Activated CD8-positive, alpha-beta memory T cell treated with anti-CD3 and anti-CD28 coated beads for 1 hour (primary cell): ENCODE data around the gene E2F1.

Source experiments
- DNase-seq, 2 donors: peaks; one replicate each; pipeline ENCODE4 v3.0.0-alpha.2; 2020; ENCODE audit warnings: low read depth in 1 of 2; ENCODE audit errors: extremely low read depth in 1 of 2

The E2F1 gene

DNA sequence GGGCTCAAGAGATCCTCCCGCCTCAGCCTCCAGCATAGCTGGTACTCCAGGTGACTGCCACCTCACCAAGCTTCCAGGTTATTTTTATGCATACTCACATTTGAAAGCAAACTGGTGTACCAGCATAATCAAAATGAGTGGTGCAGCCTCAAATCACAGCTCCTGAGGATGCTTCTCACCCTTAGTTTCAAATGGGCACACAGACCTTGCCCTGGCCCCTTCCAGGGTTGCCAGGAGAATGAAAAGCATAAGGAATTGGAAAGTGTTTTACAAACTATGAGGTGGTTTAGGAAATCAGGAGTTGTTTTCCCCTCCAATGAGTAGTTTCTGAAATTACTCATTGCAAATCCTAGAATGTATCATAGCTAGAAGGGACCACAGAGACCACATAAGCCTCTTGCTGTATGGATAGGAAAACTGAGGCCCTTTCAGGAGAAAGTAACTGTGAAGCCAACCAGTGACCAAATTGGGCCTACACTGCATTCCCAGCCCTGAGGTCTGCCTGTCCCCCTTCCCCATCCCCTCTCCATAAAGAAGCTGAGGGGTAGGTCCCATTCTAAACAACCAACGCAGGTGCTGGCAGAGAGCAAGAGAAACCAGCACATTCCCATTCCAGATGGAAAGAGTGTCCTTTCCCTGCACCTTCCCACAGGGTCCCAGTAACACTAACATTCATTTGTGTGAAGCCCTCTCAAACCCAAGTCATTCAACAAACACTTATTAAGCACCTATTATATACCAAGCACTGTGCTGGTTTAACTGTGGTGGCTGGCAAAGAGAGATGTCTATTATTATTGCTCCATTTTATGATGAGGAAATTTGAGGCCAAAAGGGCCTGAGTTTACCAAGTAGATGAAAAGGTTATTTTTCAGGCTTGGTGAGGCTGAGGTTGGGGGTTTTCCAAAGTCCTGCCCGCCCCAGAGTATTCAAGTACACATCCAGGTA lies 2.1 kb upstream of the E2F1 start:
- no peak for DNase-seq

DNA sequence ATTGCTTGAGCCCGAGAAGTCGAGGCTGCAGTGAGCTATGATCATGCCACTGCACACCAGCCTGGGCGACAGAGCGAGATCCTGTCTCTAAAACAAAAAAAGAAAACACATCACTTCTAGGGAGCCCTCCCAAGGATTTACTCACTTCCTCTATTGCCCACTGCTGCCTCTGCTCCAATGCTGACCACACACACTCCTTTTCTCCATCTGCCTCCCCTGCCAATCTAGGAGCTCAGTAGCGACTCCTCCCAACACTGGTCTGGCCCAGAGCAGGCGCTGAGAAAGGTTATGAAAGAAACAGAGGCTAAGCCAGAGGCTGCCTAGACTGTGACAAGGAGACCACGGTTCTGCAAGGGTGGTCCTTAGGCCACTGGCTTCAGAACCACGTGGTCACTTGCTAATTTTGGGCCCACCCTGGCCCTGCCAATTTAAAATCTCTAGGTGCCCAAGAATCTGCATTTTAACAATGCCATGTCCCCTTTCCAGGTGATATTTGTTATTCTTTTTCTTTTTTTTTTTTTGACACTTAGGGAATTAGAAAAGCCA lies 1.3 kb upstream of the E2F1 start:
- no peak for DNase-seq

DNA sequence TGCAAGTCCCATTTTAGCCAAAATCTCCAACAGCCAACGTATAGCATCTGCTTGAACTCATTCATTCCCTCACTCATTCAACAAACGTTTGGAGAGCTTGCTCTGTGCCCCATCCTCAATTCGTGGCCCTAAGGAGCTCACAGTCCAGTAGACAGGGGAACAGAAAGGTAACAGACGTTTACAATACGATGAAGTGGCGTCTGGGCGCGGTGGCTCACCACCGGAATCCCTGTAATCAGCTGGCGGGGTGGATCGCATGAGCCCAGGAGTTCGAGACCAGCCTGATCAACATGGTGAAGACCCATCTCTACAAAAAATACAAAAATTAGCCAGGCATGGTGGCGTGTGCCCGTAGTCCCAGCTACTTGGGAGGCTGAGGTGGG lies 790 bp upstream of the E2F1 start:
- DNase-seq, result no peak

DNA sequence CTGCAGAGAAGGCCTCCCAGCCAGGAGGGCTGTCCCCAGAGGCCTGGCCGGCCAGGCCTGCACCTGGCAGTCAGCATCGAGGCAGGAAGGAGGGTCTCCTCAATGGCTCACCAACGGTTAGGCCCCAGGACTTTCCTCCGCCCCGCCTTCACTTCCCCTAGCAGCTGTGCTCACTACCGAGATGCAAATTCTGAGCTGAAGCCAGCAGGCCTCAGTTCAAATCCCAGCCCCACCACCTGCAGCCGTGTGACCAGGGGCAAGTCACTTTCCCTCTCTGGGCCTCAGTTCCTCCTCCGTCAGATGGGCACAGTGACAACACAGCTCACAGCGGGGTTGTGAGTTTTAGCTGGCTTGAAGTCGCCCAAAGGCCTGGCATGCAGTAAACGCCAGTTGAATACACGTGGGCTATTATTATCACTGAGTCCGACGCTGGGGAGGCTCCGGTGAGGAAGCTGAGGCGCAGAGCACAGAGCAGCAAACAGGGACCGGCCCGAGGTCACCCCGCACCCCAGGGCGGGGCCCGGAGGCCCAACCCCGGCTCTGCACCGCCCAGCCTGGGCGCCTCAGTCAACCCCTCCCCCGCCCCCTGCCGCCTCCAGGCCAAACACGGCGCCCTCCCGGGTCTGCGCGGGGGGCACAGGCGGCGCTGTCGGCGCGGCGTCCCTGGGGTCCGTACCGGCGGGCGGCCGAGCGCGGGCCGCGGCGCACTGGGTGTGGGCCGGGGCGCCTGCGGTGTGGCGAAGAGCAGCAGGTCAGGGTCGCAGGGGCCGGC lies 671 bp downstream of the E2F1 start:
- DNase-seq, result no peak

DNA sequence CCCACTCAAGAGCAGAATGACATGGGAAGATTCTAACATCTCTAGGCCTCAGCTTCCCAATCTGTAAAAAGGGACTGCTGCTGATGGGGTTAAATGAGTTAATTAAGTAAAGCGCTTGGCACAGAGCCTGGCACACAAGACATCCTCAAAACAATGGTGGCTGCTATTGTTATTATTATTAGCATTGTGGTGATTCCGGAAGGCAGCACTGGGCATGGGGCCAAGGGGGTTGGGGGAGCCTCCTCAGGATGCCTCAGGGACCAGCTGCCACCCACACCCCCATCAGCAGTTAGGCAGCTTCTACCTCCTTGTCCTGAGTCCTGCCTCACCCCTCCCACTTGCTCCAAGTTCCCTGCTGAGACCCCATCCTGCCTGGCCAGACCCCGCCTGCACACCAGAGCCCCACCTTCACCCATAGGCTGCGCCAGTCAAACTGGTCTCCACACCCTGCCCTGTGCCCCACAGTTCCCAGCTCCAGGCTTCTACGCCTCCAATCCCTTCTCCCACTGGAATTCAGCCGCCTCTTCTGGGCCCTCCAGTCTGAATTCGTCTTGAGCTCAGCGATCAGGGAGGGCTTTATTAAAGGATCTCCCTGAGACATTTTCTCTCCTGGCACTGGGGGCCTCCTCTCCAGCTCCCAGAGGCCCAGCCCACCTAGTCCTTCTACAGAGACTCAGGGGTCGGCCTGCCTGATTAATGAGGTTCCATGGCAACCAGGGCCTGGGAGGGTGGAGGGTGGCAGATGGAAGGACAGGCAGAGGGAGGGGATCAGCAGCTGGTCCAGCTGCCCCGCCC lies 1.5 kb downstream of the E2F1 start:
- no peak for DNase-seq

DNA sequence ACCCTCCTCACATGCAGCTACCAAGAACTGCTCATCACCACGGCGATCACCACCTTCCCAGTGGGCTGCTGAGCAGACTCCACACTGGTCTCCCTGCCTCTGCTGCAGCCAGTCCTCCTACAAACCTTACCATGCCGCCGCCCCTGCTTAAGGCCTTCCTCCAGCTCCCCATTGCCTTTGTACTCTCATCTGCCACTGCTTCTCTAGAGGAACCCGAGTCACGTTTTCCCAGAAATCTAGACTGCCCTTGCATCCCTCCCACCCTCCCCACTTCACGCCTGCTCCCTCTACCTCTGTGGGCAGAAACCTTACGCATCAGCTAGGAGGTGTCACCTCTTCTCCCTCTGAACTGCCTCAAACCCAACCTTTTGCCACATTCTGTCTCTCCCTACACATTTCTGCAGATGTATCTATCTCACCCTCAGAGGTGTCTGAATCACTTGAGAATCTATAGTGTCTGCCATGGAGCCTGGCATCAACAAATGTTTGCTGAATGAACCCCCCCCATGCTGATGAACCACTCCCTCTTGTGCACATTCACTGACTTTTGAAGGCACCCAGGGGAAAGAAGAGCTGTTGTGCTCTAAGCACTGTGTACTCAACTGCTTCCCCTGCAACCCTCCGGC lies 4.3 kb downstream of the E2F1 start:
- DNase-seq, result no peak

DNA sequence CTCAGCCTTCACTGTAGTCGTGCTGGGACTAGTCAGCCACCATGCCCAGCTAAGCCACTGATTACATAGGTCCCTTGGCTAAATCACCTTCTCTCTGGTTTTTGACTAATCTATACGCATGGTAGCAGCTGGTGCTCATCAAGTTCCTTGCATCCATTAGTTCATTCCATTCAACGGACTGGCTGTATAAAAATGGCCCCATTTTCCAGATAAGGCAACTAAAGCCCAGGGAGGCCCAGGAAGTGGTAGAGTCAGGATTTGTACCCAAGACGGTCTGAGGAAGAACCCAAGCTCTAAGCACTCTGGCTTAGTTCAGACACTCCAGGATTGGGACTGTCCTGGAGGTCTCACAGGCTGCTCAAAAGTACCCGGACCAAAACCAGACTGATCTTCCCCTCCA lies 4.9 kb downstream of the E2F1 start:
- no peak for DNase-seq

DNA sequence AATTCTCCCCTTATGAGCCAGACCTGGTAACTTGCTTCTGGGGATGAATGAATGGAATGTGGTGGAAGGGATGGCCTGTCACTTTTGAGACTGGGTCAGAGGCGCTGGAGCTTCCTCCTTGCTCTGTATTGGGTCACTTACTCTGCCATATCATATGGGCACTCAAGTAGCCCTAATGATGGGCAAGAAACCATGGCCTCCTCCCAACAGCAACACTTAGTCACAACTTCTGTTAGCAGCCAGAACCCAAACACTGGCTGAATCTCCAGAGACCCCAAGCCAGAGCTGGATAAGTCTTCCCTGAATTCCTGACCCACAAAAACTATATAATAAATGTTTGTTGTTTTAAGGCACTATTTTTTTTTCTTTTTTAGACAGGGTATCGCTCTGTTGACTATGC lies 5.5 kb downstream of the E2F1 start:
- no peak for DNase-seq

DNA sequence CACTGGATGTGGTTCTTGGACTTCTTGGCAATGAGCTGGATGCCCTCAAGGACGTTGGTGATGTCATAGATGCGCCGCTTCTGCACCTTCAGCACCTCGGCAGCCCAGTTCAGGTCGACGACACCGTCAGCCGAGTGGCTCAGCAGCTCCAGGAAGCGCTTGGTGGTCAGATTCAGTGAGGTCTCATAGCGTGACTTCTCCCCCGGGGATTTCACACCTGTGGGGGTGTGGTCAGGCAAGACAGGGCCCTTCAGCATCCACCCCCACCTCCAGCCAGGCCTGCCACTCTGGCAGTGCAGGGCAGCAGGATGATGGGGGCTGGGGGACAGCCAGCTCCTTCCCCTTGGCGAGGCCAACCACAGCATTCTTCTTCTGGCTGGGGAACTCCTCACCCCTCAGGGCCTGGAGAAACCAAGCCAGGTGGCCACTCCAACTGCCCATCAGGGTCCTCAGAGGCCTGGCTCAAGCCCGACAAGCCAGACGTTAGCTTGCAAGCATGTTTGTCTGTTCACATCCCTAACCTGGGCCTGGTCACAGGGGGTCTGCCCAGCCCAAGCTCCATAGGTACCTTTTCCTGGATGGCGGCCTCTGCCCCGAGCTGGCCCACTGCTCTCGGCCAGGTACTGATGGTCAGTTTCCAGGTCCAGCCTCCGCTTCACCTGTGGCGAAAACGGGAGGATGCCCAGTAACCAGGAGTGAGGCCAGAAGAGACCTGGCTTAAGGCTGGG lies 6.3 kb downstream of the E2F1 start:
- no peak for DNase-seq

DNA sequence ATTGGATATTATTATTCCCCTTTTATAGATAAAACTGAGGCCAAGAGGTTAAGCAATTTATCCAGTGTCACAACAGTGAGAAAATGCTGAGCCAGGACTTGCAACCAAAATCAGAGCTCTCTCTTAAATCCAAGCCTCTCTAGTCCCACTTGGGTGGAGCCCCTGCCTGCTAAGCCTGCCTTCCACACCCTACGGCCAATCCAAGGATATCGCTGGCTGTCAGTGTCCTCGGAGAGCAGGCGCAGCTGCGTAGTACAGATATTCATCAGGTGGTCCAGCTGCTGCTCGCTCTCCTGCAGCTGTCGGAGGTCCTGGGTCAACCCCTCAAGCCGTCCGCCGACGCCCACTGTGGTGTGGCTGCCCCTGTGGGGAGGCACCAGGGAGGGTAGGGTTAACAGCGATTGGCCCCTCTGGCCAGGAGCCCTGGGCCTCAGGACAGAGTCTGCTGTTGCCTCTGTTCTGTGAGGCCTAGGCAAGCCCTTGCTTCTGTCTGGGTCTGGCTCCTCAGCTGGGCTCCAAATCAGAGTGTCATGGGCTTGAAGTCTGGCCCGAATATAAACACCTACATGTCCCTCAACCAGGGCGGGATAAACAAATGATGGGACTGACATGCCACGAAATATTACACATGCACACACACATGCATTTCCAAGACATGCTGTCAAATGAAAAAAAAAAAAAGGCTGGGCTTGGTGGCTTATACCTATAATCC lies 8.0 kb downstream of the E2F1 start:
- no peak for DNase-seq

DNA sequence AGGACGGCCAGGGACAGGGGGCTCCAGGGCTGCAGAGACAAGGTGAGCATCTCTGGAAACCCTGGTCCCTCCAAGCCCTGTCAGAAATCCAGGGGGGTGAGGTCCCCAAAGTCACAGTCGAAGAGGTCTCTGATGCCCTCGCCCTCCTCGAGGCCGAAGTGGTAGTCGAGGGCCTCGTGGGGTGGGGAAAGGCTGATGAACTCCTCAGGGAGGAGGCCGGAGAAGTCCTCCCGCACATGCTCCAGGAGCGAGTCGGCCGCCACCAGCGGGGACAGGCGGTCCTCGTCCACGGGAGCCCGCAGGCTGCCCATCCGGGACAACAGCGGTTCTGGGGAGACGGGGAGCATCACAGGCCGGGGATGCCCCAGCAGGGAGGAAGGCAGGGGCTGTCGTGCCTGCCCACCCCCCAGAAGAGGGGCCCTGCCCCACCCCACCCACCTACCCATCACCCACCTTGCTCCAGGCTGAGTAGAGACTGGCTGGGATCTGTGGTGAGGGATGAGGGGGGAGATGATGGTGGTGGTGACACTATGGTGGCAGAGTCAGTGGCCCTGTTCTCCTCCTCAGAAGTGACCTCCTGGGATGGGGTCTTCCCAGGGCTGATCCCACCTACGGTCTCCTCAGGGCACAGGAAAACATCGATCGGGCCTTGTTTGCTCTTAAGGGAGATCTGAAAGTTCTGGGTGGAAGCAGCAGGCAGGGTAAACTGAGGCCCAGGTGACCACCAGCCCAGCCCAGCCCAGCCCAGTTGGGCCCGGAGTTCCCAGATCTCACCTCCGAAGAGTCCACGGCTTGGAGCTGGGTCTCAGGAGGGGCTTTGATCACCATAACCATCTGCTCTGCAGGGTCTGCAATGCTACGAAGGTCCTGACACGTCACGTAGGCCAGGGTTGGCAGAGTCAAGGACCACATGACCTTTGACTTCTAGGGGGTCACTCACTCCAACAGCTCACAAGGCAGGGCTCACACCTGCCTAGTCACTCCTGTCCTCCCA lies 9.2 kb downstream of the E2F1 start:
- no peak for DNase-seq

DNA sequence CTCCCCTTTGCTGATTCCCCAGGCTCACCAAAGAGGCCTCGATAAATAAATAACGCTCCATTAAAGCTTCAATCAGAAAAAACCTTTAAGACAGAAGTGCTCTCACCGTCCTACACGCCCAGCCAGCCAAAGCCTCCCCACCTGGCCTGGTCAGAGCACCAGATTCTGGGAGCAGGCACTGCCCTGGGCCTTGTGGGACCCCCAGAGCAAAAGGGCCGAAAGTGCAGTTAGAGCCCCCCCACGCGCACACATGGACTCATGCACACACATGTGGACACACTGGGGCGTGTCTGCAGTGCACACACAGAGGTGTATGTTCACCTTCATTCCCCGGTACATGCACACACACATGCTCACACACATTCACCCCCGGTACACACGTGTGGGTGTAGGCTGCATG lies 10.1 kb downstream of the E2F1 start:
- DNase-seq, result no peak

DNA sequence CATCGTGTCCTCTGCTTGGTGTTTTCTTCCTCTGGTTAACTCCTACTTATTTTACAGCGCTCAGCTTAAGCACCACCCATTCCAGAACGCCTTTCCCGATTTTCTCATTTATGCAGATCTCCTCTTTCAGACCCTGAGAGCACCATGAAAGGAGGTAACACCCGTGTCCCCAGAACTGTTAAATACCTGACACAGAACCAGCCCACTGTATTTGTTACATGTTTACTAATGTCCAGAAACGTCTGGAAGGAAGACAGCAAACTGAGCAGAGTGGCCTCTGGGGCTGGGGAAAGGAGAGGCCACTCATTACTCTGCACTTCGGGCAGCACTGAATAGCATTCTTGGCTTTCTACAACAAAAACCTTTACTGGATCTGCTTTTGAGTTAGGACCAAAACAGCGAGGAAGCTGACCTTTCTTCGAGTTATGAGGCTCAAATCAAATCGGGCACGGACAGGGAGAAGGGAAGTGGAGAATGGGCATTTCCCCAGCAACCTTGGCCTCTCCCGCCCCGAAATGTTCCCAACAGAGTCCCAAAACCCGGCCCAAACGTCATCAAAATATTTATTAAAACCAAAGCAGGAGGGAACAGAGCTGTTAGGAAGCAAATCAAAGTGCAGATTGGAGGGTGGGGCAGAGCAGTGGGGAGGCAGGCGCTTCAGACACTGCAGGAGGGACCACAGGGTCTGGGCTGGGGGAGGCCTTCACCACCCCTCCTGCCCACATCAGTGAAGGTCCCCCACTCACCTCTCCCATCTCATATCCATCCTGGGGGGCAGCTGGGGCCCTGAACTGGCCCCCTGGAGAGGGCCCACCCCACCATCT lies 10.8 kb downstream of the E2F1 start:
- no peak for DNase-seq

DNA sequence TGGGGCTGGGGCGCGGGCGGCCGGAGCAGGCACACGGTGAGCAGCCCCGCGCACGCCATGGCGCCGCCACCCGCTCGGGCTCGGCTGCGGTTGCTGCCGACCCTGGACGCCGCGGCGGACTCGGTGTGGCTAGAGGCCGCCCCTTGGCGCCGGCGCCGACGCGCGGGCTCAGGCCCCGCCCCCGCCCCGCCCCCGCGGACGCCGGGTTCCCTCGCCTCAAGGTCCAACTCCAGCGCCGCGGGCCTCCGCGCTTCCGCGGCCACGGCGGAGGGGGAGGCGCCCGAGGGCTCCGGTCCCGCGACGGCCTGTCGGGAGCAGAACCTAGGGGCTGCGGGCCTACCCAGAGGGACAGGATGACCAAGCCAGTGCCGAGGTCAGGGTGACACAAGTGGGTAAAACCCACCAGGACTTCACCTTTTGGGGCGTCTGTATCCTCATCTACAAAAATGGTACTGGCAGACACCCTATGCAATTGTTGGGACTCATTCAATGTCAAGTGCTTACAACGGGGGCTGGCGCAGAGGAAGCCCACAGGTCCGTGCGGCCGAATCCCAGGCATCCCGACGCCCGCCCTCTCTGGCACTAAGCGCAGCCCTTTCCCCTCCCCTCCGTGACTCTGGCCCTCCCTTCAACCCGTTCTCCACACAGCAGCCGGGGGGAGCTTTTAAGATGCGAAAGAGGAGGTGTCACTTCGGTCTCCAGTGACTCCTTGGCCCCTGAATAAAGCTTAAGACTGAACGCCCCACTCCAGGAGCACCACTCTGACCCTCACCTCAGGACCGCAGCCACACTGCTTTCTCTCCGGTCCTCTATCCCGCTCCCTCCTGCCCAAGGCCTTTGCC lies 11.7 kb downstream of the E2F1 start, which contains the start of gene NECAB3:
Gene NECAB3 (minus strand): TSS at position 135 of the 842 bp plus-strand sequence. CDS start 76 bp downstream, at position 59.
- peak in 1 of 2 donors; percentile 38 for DNase-seq

DNA sequence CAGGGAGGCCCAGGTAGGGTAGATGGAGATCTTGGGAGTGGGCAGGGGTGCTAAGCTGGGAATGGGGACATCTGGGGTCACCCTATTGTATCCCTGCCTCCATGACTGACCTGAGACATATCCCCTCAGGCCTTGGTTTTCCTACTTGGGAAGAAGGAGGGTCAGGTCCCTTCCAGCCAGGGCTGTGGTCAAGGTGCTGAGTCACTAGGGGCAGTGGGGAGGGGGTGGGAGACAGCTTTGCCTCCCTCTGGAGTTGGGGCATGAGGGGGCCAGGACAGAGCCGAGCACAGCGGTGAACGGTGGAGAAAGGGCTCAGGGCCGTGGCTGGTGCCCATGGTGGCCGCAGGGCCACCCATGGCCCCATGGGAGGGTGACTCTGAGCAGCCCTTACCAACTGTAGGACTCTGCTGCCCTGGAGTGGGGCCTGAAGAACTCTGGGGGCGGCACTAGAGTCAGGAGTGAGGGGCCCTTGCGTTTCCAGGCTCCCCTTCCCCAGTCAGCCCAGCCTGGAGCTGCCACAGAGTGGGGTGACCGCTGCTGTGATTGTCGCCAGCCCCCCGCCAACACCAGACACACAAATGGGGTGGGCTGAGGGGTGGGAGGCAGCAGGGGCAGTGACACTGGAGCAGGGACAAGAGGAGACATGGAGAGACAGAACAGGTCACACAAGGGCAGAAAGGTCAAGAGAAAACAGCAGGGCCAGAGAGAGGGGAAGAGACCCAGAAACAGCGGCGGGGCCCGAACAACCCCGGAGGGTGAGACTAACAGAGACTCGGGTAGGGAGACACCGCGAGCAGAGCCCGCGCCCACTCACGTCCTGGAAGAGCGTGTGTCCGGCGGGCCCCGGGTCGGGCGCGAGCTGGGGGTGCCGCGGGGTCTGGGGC lies 12.5 kb downstream of the E2F1 start:
- no peak for DNase-seq
